GM13977 (cell line): ENCODE measurements around the gene GNA12.
A peak's percentile ranks its signal among the peaks of the same experiment; 100 is the strongest.

Experiments used
- DNase-seq: peaks from one replicate; pipeline ENCODE4 v3.0.0; 2012; ENCODE audit warnings: low spot score
- in situ Hi-C: fragments of 300-500 bp; cut with MboI; formaldehyde crosslinking; loops from one replicate; pipeline ENCODE4 v1.12.0; 2022; ENCODE audit warnings: low sequenced_read_pairs, low pct_unique_long_range_greater_than_20kb, mixed read lengths, inconsistent platforms; ENCODE audit not compliant: unreplicated experiment
- TF ChIP-seq, protein P1 (sequence below): IDR thresholded peaks from 2 replicates; pipeline ENCODE4 v1.5.1; 2012; ENCODE audit warnings: mild to moderate bottlenecking, control low read depth; ENCODE audit not compliant: insufficient read depth; ENCODE audit errors: extremely low read depth, missing control alignments

GNA12 gene

DNA sequence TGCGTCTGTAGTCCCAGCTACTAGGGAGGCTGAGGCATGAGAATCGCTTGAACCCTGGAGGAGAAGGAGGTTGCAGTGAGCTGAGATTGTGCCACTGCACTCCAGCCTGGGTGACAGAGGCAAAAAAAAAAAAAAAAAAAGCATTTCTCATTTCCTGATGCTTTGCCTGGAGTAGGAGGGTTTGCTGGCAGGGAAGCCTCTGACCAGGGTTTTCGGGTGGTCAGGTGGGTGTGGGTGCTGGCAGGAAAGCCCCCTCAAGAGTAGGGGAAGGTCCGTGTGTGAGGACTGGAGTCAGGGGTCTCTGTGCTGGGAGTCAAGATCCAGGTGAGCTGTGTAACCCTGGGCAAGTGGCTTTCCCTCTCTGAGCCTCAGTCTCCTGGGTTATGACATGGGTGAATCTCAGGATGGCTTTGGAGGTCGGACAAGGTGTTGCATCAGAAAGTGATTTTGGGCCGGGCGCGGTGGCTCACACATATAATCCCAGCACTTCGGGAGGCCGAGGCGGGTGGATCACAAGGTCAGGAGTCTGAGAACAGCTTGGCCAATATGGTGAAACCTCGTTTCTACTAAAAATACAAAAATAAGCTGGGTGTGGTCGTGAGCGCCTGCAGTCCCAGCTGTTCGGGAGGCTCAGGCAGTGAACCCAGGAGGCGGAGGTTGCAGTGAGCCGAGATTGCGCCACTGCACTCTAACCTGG, 152.9 kb downstream of the GNA12 start:
- in situ Hi-C loops, result no loop called here
- DNase-seq, result no peak
- TF ChIP-seq, protein P1, sequence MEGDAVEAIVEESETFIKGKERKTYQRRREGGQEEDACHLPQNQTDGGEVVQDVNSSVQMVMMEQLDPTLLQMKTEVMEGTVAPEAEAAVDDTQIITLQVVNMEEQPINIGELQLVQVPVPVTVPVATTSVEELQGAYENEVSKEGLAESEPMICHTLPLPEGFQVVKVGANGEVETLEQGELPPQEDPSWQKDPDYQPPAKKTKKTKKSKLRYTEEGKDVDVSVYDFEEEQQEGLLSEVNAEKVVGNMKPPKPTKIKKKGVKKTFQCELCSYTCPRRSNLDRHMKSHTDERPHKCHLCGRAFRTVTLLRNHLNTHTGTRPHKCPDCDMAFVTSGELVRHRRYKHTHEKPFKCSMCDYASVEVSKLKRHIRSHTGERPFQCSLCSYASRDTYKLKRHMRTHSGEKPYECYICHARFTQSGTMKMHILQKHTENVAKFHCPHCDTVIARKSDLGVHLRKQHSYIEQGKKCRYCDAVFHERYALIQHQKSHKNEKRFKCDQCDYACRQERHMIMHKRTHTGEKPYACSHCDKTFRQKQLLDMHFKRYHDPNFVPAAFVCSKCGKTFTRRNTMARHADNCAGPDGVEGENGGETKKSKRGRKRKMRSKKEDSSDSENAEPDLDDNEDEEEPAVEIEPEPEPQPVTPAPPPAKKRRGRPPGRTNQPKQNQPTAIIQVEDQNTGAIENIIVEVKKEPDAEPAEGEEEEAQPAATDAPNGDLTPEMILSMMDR, result no peak

DNA sequence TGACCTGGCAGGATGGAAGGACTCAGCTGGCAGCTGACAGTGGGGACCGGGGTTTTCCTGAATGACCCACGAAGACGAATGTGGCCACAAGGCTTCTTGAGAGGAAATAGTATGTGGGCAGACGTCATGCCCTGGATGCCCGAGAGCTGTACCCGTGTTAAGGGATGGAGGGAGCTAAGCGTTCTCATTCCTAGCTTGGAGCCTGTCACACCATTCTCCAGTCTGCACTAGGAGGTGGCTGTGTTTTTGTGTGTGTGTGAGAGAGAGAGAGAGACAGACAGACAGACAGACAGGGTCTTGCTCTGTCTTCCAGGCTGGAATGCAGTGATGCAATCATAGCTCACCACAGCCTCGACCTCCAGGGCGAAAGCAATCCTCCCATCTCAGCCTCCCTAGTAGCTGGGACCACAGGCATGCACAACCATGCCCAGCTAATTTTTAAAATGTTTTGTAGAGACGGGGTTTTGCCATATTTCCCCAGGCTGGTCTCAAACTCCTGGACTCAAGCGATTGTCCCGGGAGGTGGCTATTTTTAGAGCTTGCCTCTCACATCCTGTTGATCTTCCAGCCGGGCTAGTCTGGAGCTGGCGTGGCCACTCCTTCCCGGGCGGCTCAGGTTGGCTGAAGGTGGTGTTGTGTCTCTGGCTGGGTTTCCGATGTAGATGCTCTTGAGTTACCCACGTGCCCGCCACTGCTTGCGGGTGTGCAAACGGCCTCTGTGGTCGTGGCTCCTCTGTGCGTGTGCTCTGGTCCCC, 154.0 kb downstream of the GNA12 start:
- TF ChIP-seq, protein P1, result no peak
- in situ Hi-C loops, result no loop called here
- DNase-seq, result no peak

DNA sequence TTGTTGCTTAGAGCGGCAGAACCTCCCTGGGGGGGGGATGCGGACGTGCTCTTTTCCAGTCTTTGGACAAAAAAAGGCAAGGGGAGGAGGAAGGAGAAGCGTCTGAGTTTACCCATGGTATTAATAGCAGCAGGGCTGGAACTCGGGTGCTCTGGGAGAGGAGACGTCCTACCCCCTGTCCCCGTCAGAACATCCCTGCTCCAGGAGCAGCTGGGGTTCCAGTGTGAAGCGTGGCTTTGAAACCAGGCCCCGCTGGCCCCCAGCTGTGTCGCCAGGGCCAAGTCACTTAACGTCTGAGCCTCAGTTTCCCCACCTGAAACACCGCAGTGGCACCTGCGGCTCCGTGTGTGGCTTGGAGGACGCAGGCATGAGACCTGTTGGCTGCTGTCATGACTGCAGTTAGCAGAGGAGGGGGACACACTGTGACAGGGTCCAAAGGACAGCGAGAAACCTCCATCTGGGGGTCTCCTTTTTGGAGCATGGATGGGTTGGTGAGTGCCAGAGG, 154.7 kb downstream of the GNA12 start:
- no peak for DNase-seq
- in situ Hi-C loops, result no loop called here
- TF ChIP-seq, protein P1, result no peak

DNA sequence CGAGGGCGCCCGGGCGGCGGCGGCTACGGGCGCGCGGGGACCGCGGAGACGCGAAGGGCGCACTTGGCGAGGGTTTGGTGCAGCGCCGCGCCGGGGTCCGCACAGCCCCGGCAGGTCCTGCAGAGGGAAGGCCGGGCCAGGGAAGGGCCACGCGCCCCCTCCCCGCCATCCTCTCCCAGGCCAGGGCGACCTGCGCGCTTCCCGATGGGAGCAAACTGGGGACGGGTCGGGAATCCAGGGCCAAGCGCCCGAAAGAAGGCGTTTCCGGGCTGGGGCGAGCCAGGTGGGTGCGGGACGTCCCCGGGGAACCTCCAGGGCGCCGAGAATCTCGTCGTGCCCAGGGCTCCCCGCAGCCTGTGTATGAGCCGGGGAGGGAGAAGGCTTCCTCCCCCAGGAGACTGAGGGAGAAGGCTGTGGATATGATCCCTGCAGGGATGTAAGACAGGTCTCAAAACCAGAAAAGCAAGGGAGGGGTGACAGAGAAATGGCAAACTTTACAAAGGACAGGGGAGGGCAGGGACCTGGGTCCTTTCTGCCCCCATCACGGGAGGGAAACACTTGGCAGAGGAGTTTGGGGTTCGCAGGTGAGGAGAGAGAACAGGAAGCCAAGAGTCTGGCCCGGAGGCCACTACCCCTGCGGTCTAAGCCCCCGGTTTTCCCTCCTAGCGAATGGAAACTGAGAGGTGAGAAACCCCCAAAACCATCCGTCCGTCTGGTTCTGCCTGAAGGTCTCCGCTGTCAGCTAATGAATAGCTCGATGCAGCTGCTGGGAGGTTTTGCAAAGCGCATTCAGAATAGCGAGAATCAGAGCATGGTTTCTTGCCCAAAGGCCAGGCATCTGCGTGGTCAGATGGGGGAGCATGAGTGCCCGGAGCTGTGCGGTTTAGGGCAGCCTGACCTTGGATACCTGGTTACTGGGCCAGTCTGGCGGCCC, 155.4 kb downstream of the GNA12 start:
- in situ Hi-C loops, result no loop called here
- TF ChIP-seq, protein P1, result no peak
- peak; percentile 84 for DNase-seq

DNA sequence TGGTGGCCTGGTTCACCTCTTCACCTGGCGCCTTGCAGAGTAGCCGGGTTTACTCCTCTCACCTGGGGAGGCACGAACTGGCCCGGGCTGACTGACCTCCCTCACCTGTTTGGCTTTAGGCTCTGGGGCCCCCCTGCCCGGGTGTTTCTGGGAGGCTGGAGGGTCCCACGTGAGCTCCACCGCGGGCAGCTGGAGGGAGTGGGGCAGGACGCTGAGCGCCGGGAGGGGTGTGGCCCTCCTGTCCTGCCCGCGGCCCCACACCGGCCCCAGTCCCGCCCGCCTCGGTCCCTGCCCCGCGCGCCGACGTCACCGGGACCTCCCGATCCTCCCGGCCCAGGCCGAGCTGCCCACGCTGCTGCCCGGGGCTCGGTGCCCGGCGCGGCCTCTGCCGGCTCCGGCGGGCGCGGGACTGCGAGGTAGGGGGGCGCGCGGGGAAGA, 156.2 kb downstream of the GNA12 start, which contains the start of gene AMZ1:
Gene AMZ1 (plus strand): TSS at position 322 of the 438 bp plus-strand sequence. CDS start 12,250 bp downstream, outside the sequence.
- TF ChIP-seq, protein P1, result no peak
- in situ Hi-C loops, result no loop called here
- no peak for DNase-seq

DNA sequence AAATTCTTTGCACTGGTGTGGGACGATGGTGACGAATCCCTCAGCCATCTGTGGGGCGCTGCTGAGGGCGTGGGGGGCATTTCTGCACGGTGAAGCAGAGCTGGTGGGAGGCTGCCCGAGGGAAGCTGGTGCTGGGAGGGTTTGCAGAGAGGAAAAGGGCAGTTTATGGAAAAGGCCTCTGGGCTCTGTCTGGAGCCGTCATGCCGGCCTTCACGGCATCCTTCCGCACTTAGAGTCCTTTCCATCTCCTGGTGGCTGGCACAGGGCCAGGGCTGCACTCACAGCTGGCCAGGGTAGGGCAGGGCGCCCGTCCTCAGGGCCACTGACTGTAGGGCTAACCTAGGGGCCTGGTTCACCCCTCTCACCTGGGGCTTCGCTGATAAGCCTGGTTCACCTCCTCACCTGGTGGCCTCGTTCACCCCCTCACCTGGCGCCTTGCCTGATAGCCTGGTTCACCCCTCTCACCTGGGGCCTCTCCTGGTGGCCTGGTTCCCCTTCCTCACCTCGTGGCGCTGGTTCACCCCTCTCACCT, 156.7 kb downstream of the GNA12 start:
- no peak for DNase-seq
- TF ChIP-seq, protein P1, result no peak
- in situ Hi-C loops, result no loop called here
